ENCODE results near the gene LKAAEAR1. TPM values are rescaled to one million over a fixed set of nuclear protein-coding genes. Genes with fewer than 3 reads are reported as not detected.

Gene LKAAEAR1
- total and polyA plus RNA-seq, 2 of the 13 experiments (the other 11 are each of a cell fraction or from before 2014, with no cell fraction given) = not detected

- no peak for TF ChIP-seq ARHGAP35 (CRISPR knock-in tag; IDR thresholded peaks at IDR 0.05; ENCODE audit: borderline replicate concordance)
- TF ChIP-seq ZNF296 (CRISPR knock-in tag; conservative IDR thresholded peaks at IDR 0.05) = 0 out of 2 replicates have a peak, but pooled peaks have one; percentile 33
- TF ChIP-seq NFE2L2 (IDR thresholded peaks at IDR 0.05; ENCODE audit: low read length) = no peak
- peak; percentile 33; the same call in 1 of the 2 replicates for TF ChIP-seq THAP9 (CRISPR knock-in tag; IDR thresholded peaks at IDR 0.05; ENCODE audit: borderline replicate concordance)
- peak; percentile 41; the same call in 1 of the 2 replicates for TF ChIP-seq ESRRA (CRISPR knock-in tag; IDR thresholded peaks at IDR 0.05; ENCODE audit: low read depth)
- no peak for TF ChIP-seq SOX13 (IDR thresholded peaks at IDR 0.05)
- peak in 1 of 2 experiments; percentile 17; a peak in 1 of 4 replicates for TF ChIP-seq SOX13 (CRISPR knock-in tag; conservative IDR thresholded peaks at IDR 0.05 in 1 of 2, IDR thresholded peaks at IDR 0.05 in 1 of 2)
- TF ChIP-seq ZNF501 (CRISPR knock-in tag; IDR thresholded peaks at IDR 0.05) = peak; percentile 73; the same call in 1 of the 2 replicates
- TF ChIP-seq CBFB (CRISPR knock-in tag; IDR thresholded peaks at IDR 0.05) = peak; percentile 68; the same call in 1 of the 2 replicates
- no peak for TF ChIP-seq PRPF4 (IDR thresholded peaks at IDR 0.05; ENCODE audit: low read depth, low read length, poor library complexity, severe bottlenecking)
- no peak for TF ChIP-seq BRF2 (CRISPR knock-in tag; IDR thresholded peaks at IDR 0.05)
- 0 out of 2 replicates have a peak, but pooled peaks have one; percentile 14 for TF ChIP-seq HDAC2 (CRISPR knock-in tag; IDR thresholded peaks at IDR 0.05)
- TF ChIP-seq ZNF75D (CRISPR knock-in tag; IDR thresholded peaks at IDR 0.05; ENCODE audit: borderline replicate concordance) = no peak
- TF ChIP-seq NR2F2 (IDR thresholded peaks at IDR 0.05; ENCODE audit: borderline replicate concordance, low read depth) = peak; percentile 17; the same call in 1 of the 2 replicates
- peak; percentile 77 for TF ChIP-seq ZEB1 (IDR thresholded peaks at IDR 0.05; ENCODE audit: insufficient replicate concordance, low read depth)
- no peak for TF ChIP-seq ZC3H4 (CRISPR knock-in tag; IDR thresholded peaks at IDR 0.05; ENCODE audit: borderline replicate concordance)
- TF ChIP-seq NFKB2 (CRISPR knock-in tag; IDR thresholded peaks at IDR 0.05; ENCODE audit: borderline replicate concordance) = 0 out of 2 replicates have a peak, but pooled peaks have one; percentile 47
- no peak for TF ChIP-seq PPARG (CRISPR knock-in tag; conservative IDR thresholded peaks at IDR 0.05)
- peak; percentile 66; the same call in 1 of the 2 replicates for TF ChIP-seq ZNF251 (CRISPR knock-in tag; IDR thresholded peaks at IDR 0.05)
- no peak for TF ChIP-seq ZNF232 (CRISPR knock-in tag; IDR thresholded peaks at IDR 0.05; ENCODE audit: borderline replicate concordance)
Measured at GRCh38 chr20:64069614-64070243, 14.5 kb downstream of the LKAAEAR1 start (continued).

Data from HepG2 (cell line).